ENCODE data around the gene OR5M8.

OR5M8 gene

DNA sequence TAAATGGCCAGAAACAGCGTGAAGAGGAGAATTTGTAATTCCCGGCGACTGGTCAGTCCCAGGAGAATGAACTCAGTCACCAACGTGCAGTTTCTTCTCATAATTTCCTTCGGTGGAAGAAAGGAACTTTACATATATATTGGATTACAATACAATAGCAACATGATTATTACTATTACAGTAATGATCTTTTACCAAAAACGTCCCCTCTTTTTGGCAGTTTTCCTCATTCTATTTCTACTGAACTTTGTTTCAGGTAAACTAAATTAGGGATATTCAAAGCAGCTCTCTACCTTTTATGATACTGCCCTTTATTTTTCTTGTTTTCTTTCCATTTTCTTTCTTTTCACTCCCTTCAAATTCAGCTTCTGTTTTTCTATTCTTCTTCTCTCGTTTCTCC, at the start of gene OR5M8:
OR5M8 (minus strand) TSS at position 101 of the 400 bp plus-strand sequence; CDS start at position 101, 0 bp downstream.
- no peak for DNase-seq

DNA sequence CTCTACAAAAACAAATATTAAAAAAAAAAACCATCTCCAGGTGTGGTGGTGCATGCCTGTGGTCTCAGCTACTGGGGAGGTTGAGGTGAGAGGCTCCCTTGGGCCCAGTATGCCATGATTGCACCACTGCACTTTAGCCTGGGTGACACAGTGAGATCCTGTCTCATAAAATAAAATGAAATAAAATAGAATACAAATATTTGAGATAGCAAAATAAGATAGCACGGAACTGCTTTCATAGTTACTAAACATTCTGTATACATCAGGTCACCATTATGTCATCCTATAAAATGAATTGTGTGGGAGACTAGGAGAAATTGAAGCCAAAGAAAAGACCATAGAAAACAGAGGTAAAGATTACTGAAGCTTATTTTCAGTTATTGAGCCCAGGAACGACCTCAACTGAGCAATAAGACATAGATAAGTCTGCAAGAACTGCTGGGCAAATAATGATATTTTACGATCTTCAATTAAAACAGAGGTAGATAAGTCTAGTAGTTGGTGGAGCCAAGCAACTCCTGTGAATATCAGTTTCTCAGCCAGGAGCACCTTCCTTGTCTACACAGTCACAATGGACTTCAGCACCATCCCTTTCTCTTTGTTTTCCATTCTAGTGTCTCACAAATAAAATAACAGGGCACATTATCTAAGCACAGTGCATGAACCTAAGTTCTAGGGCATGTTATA, 42.0 kb upstream of the OR5M8 start:
- no peak for DNase-seq

DNA sequence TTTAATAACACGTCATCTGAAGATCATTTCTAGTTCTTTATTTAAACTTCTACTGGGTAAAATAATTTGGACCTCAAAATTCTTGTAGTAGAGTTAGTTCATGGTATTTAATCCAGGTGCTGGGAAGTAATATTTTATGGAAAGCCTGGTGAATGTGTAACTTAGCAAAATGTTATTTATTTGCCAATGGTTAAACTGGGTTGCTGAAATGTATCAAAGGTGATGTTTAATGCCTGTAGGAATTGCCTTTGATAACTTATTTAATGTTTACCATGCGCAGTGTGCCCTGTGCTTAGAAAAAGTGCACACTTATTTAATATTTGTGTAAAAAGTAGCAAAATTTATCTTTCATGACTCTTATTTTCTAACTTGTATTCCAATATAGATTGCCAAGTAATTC, 40.7 kb upstream of the OR5M8 start:
- no peak for DNase-seq

DNA sequence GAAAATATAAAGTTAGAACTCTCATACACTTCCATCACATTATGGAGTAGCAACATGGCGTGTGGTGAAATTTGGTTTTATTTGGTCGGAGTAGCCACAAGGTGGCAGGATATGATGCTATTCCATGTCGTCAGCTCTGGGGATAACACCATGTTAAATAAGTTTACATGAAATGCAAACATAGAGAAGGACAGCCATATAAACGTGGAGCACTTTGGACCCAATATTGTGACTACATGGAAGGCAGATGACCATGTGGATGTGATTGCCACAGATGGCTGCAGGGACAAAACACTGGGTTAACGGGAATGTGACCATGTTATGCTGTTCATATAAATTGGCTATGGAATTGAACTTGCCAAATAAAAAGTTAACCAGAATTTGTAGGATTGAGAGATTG, 30.8 kb upstream of the OR5M8 start:
- DNase-seq, result no peak

DNA sequence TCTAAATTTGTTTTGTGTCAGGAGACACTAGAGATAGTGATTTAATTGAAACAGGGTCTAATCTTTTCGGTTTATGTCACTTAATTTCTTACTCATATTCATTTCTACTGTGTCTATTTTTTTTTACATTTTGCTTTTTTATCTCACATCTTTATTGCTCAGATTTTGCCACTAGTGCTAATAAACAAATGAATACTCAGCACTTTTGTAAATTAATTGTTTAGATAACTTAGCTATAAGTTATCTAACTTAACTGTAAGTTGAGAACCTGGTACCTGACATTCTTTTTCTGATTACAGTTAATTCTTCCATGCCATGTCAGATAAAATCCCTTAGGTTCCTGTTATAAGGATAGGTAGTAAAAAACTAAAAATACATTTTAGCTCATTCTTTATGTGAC, 22.1 kb upstream of the OR5M8 start:
- DNase-seq, result no peak

DNA sequence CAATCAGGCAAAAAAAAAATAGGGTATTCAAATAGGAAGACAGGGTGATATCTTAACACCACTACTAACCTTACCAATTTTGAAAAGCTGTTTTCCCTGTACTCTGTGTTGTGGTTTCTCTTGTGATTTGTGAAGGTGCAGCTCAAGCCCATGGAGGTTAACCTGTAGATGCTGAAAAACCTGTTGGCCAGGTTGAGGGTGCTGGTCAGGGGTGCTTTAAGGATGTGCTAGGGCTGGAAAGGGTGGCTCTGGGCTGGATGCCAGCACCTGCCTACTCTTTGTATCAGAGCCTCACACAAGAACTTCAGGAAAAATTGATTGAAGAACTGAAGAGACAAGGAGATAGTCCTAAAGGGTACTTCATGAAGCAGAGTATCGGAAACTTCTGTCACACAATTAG, 18.3 kb upstream of the OR5M8 start:
- DNase-seq, result no peak

DNA sequence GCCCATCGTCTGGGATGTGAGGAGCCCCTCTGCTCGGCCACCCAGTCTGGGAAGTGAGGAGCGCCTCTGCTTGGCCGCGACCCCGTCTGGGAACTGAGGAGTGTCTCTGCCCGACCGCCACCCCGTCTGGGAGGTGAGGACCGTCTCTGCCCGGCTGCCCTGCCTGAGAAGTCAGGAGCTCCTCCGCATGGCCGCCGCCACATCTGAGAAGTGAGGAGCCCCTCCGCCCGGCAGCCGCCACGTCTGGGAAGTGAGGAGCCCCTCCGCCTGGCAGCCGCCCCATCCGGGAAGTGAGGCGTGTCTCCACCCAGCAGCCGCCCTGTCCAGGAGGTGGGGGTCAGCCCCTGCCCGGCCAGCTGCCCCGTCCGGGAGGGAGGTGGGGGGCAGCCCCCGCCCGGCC, 5.8 kb upstream of the OR5M8 start:
- DNase-seq, result no peak

DNA sequence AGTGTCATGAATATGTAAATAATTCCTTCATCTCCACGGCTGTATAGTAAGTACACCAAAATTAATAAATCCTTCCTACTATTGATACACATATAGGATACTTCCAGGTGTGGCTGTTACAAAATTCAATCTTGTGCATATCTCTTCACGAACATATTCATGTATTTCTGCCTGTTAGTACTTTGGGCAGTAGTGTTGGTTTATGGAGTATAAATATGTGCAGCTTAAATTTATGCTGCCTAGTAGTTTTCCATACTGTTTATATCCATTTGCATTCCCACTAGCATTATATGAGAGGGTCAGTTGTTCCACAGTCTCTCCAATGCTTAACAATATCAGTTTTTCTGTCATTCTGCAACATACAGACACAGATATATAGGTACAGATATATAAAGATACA, 3.9 kb upstream of the OR5M8 start:
- DNase-seq, result no peak

DNA sequence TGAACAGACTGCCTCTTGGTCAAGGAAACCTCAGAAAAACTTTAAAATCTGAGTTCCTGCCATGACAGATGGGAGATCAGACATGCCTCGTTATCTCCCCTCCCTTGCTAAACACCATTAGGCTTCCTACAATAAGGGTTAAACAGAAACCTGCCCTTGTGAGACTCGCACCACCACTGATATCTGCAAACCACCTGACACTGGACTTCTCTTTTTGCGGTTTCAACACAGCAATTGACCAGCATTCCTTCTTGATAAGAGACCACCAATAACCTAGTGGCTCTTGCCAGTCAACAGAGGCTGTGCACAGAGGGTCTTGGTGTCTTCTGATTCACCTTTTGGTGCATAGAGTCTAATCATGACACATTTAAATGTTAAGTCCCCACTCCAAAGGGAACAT, 4.4 kb downstream of the OR5M8 start:
- no peak for DNase-seq

DNA sequence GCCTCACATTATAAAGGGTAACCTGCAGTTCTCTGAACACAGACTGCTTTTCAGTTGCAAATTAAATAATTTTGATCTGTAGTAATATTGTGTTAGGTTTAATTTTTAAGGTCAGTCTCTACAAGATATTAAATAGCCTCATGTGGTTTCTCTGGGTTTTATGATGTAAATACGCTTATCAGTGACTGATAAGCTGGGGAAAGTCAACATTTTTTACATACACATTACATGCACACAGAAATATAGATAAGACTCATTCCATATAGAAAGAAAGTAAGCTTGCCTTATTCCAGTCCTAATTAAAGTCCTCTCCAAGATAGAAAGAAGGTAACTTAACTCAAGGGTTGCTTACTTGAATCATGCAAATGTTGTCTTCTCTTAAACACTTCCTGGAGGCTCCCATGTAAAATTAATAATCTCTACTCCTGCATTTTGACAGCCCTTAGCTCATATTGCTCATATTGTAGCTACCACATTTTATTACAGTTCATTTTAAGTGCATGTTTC, 16.4 kb downstream of the OR5M8 start:
- DNase-seq, result no peak

DNA sequence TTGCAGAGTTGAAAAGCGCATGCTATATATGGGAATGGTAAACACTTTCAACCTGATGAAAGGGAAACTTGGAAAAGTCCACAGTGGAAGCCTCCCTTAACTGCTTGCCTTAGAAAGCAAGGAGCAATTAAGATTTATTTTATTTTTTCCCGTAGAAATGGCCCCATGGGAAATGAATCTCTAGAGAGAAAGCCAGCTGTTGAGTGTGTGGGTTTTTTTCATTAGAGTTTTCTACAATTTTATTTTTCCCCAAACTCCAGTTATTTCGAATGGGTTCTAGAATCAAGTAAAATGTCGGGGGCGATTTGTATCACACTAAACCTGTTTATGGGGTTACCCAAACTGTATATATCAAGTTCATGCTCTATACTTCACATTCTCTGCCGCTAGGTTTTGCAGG, 17.9 kb downstream of the OR5M8 start, which contains the start of gene OR5M3:
OR5M3 (minus strand) TSS at position 101 of the 400 bp plus-strand sequence. CDS start 2,855 bp downstream, outside the sequence.
- no peak for DNase-seq

DNA sequence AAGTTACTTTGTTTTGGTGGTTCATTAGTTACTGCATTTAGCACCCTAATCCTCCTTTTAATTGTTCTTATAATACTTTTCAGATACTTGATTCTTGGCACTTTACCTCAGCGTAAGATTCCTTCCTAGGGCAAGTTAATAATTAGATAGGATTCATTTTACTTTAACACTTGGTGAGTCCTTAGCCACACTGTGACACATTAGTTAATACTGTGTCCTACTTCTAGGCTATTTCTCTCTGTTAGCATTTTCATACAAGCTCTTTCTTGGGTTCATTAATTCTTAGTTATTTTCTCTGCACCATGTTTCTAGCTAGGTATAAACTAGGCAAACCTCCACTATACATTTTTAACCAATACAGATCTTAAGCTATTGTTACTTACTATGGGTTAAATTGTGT, 34.1 kb downstream of the OR5M8 start:
- no peak for DNase-seq

DNA sequence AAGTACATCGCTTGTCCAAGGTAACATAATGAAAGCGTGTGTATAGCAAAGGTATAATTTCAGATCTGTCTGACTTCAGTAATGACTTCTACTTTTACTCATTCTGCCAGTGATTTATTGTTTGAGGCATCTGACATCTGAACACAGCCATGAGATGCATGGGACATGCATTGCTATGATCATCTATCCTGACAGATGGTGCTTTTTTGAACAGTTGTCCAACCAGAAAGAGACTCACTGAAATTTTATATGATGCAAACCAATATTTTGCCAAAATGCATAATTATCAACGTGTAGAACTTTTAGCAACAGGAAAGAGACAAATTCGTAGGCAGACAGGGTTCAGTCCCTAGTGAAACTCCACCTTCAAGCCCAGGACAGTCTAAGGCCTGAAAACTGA, 37.6 kb downstream of the OR5M8 start:
- DNase-seq, result no peak

Data from right hindlimb (tissue), 1 donor.